PC-3 (cell line): ENCODE measurements around the gene MDK.

Experiments
- CTCF ChIP-seq: fragments of 300-600 bp; sonication (generic); conservative IDR thresholded peaks from 2 replicates; pipeline ENCODE4 v1.5.1; 2017; ENCODE audit warnings: antibody characterized with exemption, low read depth, mild to moderate bottlenecking, low read length
- EZH2phosphoT487 ChIP-seq: fragments of 300-600 bp; sonication (generic); IDR thresholded peaks from 2 replicates; pipeline ENCODE4 v1.6.1; 2018; ENCODE audit warnings: mild to moderate bottlenecking, antibody characterized with exemption, low read length, borderline replicate concordance

GRCh38 chr11:46351148-46351547 is 30.3 kb upstream of the MDK start:
- no peak for TF ChIP-seq EZH2phosphoT487
- no peak for TF ChIP-seq CTCF
